ENCODE data around the gene KRT84.

- TF ChIP-seq POLR2A (IDR thresholded peaks at IDR 0.05), result no peak
- TF ChIP-seq CTCF (IDR thresholded peaks at IDR 0.05), result no peak
- TF ChIP-seq POLR2AphosphoS5 (IDR thresholded peaks at IDR 0.05), result no peak
- TF ChIP-seq EP300 (IDR thresholded peaks at IDR 0.05), result no peak
Measured at GRCh38 chr12:52399756-52400155, 14.3 kb upstream of the KRT84 start.

Data from suprapubic skin (tissue), 4 donors.